Measurements from ENCODE around the gene PIP4P1. TPM values are rescaled to one million over a fixed set of nuclear protein-coding genes. Genes with fewer than 3 reads are reported as not detected.
"Not testable (repeated sequence)": the region's sequence is repeated elsewhere in the genome, so short reads cannot be mapped to it uniquely, and the experiment has no call there.

The PIP4P1 gene
- 10 to 100 TPM in 4 of 6 experiments, 1 to 10 TPM in 2; 7.0 to 13.8 (median 11.4) TPM for total RNA-seq
- long read RNA-seq, partial matches to known transcripts = 0 of 2 reads
- long read RNA-seq, other reads (novel, unspliced or antisense) = 1 of 2 reads

DNA sequence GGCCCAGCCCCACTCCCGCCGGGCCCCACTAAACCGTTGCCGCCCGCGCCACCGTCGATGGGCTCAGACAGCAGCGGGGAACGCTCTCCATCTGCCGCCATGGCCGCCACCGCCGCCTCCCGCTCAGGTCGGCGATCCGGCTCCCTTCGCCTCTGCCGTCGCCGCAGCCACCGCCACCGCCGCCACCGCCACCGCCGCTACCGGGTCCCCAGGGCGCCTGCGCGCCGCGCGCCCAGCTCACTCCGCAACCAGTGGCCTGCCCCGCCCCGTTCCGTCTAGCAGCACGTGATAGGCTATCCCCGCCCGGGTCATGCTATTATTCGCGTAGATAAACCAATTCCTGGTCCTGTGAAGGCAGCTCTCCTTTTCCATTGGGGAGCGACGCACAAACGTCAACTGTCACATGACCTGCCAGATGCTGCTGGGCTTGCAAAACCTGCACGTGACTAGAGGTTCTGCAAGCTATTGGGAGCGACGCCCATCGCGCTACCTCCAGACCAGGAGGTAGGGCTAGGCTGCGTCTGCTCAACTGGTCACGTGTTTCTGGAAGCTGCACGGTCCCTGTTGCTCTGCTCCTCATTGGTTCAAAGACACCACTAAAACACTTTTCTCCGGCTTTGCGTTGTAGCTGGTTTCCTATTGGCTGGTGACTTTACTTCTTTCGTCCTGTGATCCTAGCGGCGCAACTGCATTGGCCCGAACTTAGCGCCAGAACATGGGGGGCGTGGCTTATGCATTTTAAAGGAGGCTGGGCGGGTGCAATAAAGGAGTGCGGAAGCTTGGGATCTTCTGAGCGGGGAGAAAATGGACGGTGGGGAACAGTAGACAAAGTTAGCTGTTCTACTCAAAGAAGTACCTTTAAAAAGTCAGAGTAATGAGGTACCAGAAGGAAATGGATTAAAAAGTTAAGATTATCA, at the start of gene PIP4P1:
TSS of gene PIP4P1 (minus strand) at position 210 of the 917 bp plus-strand sequence. CDS start at position 101, 109 bp downstream.
- DNase-seq = peak; percentile 98 to 100 (median 99)
- peak; percentile 80 for TF ChIP-seq POLR2A (IDR thresholded peaks at IDR 0.05)
- TF ChIP-seq, protein P1, sequence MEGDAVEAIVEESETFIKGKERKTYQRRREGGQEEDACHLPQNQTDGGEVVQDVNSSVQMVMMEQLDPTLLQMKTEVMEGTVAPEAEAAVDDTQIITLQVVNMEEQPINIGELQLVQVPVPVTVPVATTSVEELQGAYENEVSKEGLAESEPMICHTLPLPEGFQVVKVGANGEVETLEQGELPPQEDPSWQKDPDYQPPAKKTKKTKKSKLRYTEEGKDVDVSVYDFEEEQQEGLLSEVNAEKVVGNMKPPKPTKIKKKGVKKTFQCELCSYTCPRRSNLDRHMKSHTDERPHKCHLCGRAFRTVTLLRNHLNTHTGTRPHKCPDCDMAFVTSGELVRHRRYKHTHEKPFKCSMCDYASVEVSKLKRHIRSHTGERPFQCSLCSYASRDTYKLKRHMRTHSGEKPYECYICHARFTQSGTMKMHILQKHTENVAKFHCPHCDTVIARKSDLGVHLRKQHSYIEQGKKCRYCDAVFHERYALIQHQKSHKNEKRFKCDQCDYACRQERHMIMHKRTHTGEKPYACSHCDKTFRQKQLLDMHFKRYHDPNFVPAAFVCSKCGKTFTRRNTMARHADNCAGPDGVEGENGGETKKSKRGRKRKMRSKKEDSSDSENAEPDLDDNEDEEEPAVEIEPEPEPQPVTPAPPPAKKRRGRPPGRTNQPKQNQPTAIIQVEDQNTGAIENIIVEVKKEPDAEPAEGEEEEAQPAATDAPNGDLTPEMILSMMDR (IDR thresholded peaks at IDR 0.05) = peak in 1 of 4 donors; percentile 4

DNA sequence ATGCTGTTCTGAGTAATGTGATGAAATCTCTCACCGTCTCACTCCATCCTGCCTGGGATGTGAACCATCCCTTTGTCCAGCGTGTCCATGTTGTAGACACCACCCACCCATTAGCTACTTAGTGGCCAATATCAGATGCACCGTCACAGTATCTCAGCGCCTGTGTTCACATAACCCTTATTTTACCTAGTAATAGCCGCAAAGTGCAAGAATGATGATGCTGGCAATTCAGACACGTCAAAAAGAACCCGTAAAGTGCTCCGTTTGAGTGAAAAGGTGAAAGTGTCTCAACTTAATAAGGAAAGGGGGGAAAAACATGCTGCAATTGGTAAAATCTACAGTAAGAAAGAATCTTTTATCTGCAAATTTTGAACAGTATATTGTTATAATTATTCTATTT, 47.1 kb upstream of the PIP4P1 start:
- ATAC-seq (no peak), DNase-seq (no peak)
- Histone ChIP-seq H3K27ac (no peak overlapping the region), H3K4me3 (no peak overlapping the region), H3K9me3 (no peaks in the 10 kb centered on the region), H3K4me1 (no peaks in the 10 kb centered on the region), H3K36me3 (no peaks in the 10 kb centered on the region), H3K27me3 (no peaks in the 10 kb centered on the region)
- TF ChIP-seq, protein P1 (IDR thresholded peaks at IDR 0.05) = no peak
- no peak for TF ChIP-seq POLR2A (IDR thresholded peaks at IDR 0.05)
- WGBS (ENCODE audit: insufficient coverage, low coverage, low lambda C conversion rate, missing lambda C conversion rate) = 82% methylated on average over 8 of the region's 8 CpGs
- intact Hi-C loops (cut with DNase I) = no loop called here

More for the DNA sequence above, at the start of gene PIP4P1:
- intact Hi-C loops (cut with DNase I) = no loop called here
- H3K9me3 ChIP-seq = no peaks in the 10 kb centered on the region
- H3K27ac ChIP-seq = peak within 1 kb of the TSS; percentile 84 to 85 (median 84)
- WGBS (ENCODE audit: insufficient coverage, low coverage, low lambda C conversion rate, missing lambda C conversion rate) = 1% methylated on average over 33 of the region's 67 CpGs
- no peaks in the 10 kb centered on the region for H3K27me3 ChIP-seq
- peaks cover 0 to 35% (median 13%) of the 10 kb centered on the region in 4 donors for H3K36me3 ChIP-seq
- peak; percentile 95 to 97 (median 95) for ATAC-seq
- H3K4me1 ChIP-seq = peaks cover 0 to 12% (median 4%) of the 10 kb centered on the region in 4 donors
- peak within 1 kb of the TSS; percentile 72 to 81 (median 79) for H3K4me3 ChIP-seq

DNA sequence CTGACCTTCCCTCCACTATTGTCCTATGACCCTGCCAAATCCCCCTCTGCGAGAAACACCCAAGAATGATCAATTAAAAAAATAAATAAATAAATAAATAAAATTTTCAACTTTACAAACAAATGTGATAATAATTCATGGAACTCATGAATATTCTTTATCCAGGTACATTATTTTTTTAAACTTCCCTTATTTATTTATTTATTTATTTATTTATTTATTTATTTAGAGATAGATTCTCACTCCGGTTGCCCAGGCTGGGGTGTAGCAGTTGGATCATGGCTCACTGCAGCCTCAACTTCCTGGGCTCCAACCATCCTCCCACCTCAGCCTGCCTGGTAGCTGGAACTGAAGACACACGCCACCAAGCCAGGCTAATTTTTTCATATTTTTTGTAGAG, 46.3 kb upstream of the PIP4P1 start:
- 77% methylated on average over 3 of the region's 3 CpGs for WGBS (ENCODE audit: insufficient coverage, low coverage, low lambda C conversion rate, missing lambda C conversion rate)
- H3K9me3 ChIP-seq; DNase-seq; H3K27me3 ChIP-seq; H3K4me1 ChIP-seq; H3K4me3 ChIP-seq; intact Hi-C loops (cut with DNase I); ATAC-seq; H3K27ac ChIP-seq; H3K36me3 ChIP-seq: not testable (repeated sequence)

DNA sequence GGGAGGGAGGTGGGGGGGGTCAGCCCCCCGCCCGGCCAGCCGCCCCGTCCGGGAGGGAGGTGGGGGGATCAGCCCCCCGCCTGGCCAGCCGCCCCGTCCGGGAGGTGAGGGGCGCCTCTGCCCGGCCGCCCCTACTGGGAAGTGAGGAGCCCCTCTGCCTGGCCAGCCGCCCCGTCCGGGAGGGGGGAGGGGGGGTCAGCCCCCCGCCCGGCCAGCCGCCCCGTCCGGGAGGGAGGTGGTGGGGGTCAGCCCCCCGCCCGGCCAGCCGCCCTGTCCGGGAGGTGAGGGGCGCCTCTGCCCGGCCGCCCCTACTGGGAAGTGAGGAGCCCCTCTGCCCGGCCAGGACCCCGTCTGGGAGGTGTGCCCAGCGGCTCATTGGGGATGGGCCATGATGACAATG, 45.5 kb upstream of the PIP4P1 start:
- ATAC-seq; H3K4me3 ChIP-seq; H3K9me3 ChIP-seq; DNase-seq; H3K27ac ChIP-seq; H3K27me3 ChIP-seq; intact Hi-C loops (cut with DNase I); H3K4me1 ChIP-seq; H3K36me3 ChIP-seq: not testable (repeated sequence)
- no CpG with 5 or more reads among the region's 30 CpGs for WGBS (ENCODE audit: insufficient coverage, low coverage, low lambda C conversion rate, missing lambda C conversion rate)

DNA sequence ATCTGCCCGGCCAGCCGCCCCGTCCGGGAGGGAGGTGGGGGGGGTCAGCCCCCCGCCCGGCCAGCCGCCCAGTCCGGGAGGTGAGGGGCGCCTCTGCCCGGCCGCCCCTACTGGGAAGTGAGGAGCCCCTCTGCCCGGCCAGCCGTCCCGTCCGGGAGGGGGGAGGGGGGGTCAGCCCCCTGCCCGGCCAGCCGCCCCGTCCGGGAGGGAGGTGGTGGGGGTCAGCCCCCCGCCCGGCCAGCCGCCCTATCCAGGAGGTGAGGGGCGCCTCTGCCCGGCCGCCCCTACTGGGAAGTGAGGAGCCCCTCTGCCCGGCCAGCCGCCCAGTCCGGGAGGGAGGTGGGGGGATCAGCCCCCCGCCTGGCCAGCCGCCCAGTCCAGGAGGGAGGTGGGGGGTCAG, 45.0 kb upstream of the PIP4P1 start:
- H3K27ac ChIP-seq; H3K4me1 ChIP-seq; intact Hi-C loops (cut with DNase I); H3K27me3 ChIP-seq; ATAC-seq; H3K4me3 ChIP-seq; DNase-seq; H3K36me3 ChIP-seq; H3K9me3 ChIP-seq: not testable (repeated sequence)
- WGBS (ENCODE audit: insufficient coverage, low coverage, low lambda C conversion rate, missing lambda C conversion rate) = no CpG with 5 or more reads among the region's 30 CpGs

DNA sequence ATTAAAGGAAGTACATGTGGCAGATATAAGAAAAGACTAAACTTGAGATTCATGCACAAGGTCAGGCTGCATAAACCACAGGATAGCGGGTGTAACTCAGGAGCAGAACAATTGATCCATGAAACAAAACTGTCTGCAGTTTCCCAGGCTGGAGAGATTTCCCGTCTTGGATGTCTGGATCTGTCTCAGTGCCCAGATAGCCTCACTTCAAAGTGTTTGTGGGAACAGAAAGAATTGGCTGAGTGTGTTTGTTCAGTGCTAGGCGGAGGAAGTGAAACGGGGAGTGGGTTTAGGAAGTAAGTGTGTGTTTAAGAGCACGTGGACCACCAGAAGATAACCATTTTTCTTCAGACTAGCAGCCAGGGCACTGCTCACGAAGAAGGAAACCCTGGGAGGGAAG, 42.7 kb upstream of the PIP4P1 start:
- Histone ChIP-seq H3K4me3 (no peak overlapping the region), H3K9me3 (no peaks in the 10 kb centered on the region), H3K36me3 (no peaks in the 10 kb centered on the region), H3K4me1 (no peaks in the 10 kb centered on the region), H3K27me3 (no peaks in the 10 kb centered on the region), H3K27ac (no peak overlapping the region)
- WGBS (ENCODE audit: insufficient coverage, low coverage, low lambda C conversion rate, missing lambda C conversion rate) = 39% methylated on average over 6 of the region's 6 CpGs
- ATAC-seq (peak in 2 of 4 donors; percentile 43 to 54), DNase-seq (no peak)
- TF ChIP-seq POLR2A (IDR thresholded peaks at IDR 0.05) = no peak
- TF ChIP-seq, protein P1 (IDR thresholded peaks at IDR 0.05) = no peak
- intact Hi-C loops (cut with DNase I) = no loop called here
